Measurements from ENCODE around the gene GCC1.
"Not testable (repeated sequence)": the region's sequence is repeated elsewhere in the genome, so short reads cannot be mapped to it uniquely, and the experiment has no call there.

Gene GCC1

GRCh38 chr7:127550247-127550646 lies 35.1 kb downstream of the GCC1 start:
- no peak overlapping the region for H3K4me3 ChIP-seq (ENCODE audit: low read length)
- H3K36me3 ChIP-seq (ENCODE audit: insufficient read depth, low read length): no peaks in the 10 kb centered on the region
- H3K27me3 ChIP-seq (ENCODE audit: insufficient read depth, low read length): no peaks in the 10 kb centered on the region
- peaks cover 2% of the 10 kb centered on the region for H3K9me3 ChIP-seq (ENCODE audit: low read length)
- H2AFZ ChIP-seq (ENCODE audit: low read depth, low read length): no peak overlapping the region
- H3K4me1 ChIP-seq (ENCODE audit: insufficient read depth, low read length): no peaks in the 10 kb centered on the region

- peaks cover 2% of the 10 kb centered on the region for H3K9me3 ChIP-seq (ENCODE audit: low read length)
- H2AFZ ChIP-seq (ENCODE audit: low read depth, low read length): no peak overlapping the region
- H3K4me3 ChIP-seq (ENCODE audit: low read length): no peak overlapping the region
- H3K36me3 ChIP-seq (ENCODE audit: insufficient read depth, low read length): no peaks in the 10 kb centered on the region
- no peaks in the 10 kb centered on the region for H3K4me1 ChIP-seq (ENCODE audit: insufficient read depth, low read length)
- no peaks in the 10 kb centered on the region for H3K27me3 ChIP-seq (ENCODE audit: insufficient read depth, low read length)
These were observed 39.1 kb downstream of the GCC1 start for GRCh38 chr7:127546313-127546712.

GRCh38 chr7:127541548-127541947 lies 43.8 kb downstream of the GCC1 start:
- H3K4me1 ChIP-seq (ENCODE audit: insufficient read depth, low read length): peaks cover 7% of the 10 kb centered on the region
- H3K9me3 ChIP-seq (ENCODE audit: low read length): no peaks in the 10 kb centered on the region
- no peak overlapping the region for H3K4me3 ChIP-seq (ENCODE audit: low read length)
- peaks cover 14% of the 10 kb centered on the region for H3K27me3 ChIP-seq (ENCODE audit: insufficient read depth, low read length)
- H3K36me3 ChIP-seq (ENCODE audit: insufficient read depth, low read length): no peaks in the 10 kb centered on the region
- H2AFZ ChIP-seq (ENCODE audit: low read depth, low read length): no peak overlapping the region

- H3K9me3 ChIP-seq (ENCODE audit: low read length); H2AFZ ChIP-seq (ENCODE audit: low read depth, low read length); H3K36me3 ChIP-seq (ENCODE audit: insufficient read depth, low read length); H3K4me3 ChIP-seq (ENCODE audit: low read length): not testable (repeated sequence)
- Histone ChIP-seq H3K27me3 (ENCODE audit: insufficient read depth, low read length) (peaks cover 25% of the 10 kb centered on the region), H3K4me1 (ENCODE audit: insufficient read depth, low read length) (peaks cover 17% of the 10 kb centered on the region)
These were observed 44.9 kb downstream of the GCC1 start for GRCh38 chr7:127540461-127540860.

- Histone ChIP-seq H3K4me3 (ENCODE audit: low read length) (no peak overlapping the region), H2AFZ (ENCODE audit: low read depth, low read length) (no peak overlapping the region), H3K27me3 (ENCODE audit: insufficient read depth, low read length) (peaks cover 37% of the 10 kb centered on the region), H3K4me1 (ENCODE audit: insufficient read depth, low read length) (peaks cover 17% of the 10 kb centered on the region), H3K36me3 (ENCODE audit: insufficient read depth, low read length) (no peaks in the 10 kb centered on the region), H3K9me3 (ENCODE audit: low read length) (no peaks in the 10 kb centered on the region)
These were observed 46.3 kb downstream of the GCC1 start for GRCh38 chr7:127539116-127539515.

- peak overlapping the region; percentile 60 for H2AFZ ChIP-seq (ENCODE audit: low read depth, low read length)
- H3K36me3 ChIP-seq (ENCODE audit: insufficient read depth, low read length): no peaks in the 10 kb centered on the region
- peak overlapping the region; percentile 44 for H3K4me3 ChIP-seq (ENCODE audit: low read length)
- H3K27me3 ChIP-seq (ENCODE audit: insufficient read depth, low read length): peaks cover 46% of the 10 kb centered on the region
- H3K9me3 ChIP-seq (ENCODE audit: low read length): no peaks in the 10 kb centered on the region
- H3K4me1 ChIP-seq (ENCODE audit: insufficient read depth, low read length): peaks cover 17% of the 10 kb centered on the region
These were observed 48.7 kb downstream of the GCC1 start for GRCh38 chr7:127536741-127537140.

- H3K4me3 ChIP-seq (ENCODE audit: low read length): peak overlapping the region; percentile 44
- H3K9me3 ChIP-seq (ENCODE audit: low read length): no peaks in the 10 kb centered on the region
- peaks cover 17% of the 10 kb centered on the region for H3K4me1 ChIP-seq (ENCODE audit: insufficient read depth, low read length)
- H2AFZ ChIP-seq (ENCODE audit: low read depth, low read length): peak overlapping the region; percentile 60
- H3K36me3 ChIP-seq (ENCODE audit: insufficient read depth, low read length): no peaks in the 10 kb centered on the region
- H3K27me3 ChIP-seq (ENCODE audit: insufficient read depth, low read length): peaks cover 46% of the 10 kb centered on the region
These were observed 49.1 kb downstream of the GCC1 start for GRCh38 chr7:127536394-127536691.

GRCh38 chr7:127535546-127536393 lies 49.6 kb downstream of the GCC1 start:
- Histone ChIP-seq H3K4me3 (ENCODE audit: low read length) (no peak overlapping the region), H3K9me3 (ENCODE audit: low read length) (no peaks in the 10 kb centered on the region), H3K4me1 (ENCODE audit: insufficient read depth, low read length) (peaks cover 17% of the 10 kb centered on the region), H3K27me3 (ENCODE audit: insufficient read depth, low read length) (peaks cover 46% of the 10 kb centered on the region), H2AFZ (ENCODE audit: low read depth, low read length) (no peak overlapping the region), H3K36me3 (ENCODE audit: insufficient read depth, low read length) (no peaks in the 10 kb centered on the region)

GRCh38 chr7:127534636-127535035 lies 50.8 kb downstream of the GCC1 start:
- Histone ChIP-seq H3K36me3 (ENCODE audit: insufficient read depth, low read length) (no peaks in the 10 kb centered on the region), H2AFZ (ENCODE audit: low read depth, low read length) (no peak overlapping the region), H3K27me3 (ENCODE audit: insufficient read depth, low read length) (peaks cover 46% of the 10 kb centered on the region)

GRCh38 chr7:127532736-127533135 lies 52.7 kb downstream of the GCC1 start:
- H3K4me1 ChIP-seq (ENCODE audit: insufficient read depth, low read length): peaks cover 17% of the 10 kb centered on the region
- H3K36me3 ChIP-seq (ENCODE audit: insufficient read depth, low read length): no peaks in the 10 kb centered on the region
- H3K27me3 ChIP-seq (ENCODE audit: insufficient read depth, low read length): peaks cover 43% of the 10 kb centered on the region
- no peak overlapping the region for H3K4me3 ChIP-seq (ENCODE audit: low read length)
- H3K9me3 ChIP-seq (ENCODE audit: low read length): no peaks in the 10 kb centered on the region
- no peak overlapping the region for H2AFZ ChIP-seq (ENCODE audit: low read depth, low read length)

More at GRCh38 chr7:127534636-127535035, 50.8 kb downstream of the GCC1 start:
- no peak overlapping the region for H3K4me3 ChIP-seq (ENCODE audit: low read length)
- no peaks in the 10 kb centered on the region for H3K9me3 ChIP-seq (ENCODE audit: low read length)
- peaks cover 17% of the 10 kb centered on the region for H3K4me1 ChIP-seq (ENCODE audit: insufficient read depth, low read length)

- Histone ChIP-seq H3K4me1 (ENCODE audit: insufficient read depth, low read length) (peaks cover 15% of the 10 kb centered on the region), H3K4me3 (ENCODE audit: low read length) (no peak overlapping the region), H3K36me3 (ENCODE audit: insufficient read depth, low read length) (no peaks in the 10 kb centered on the region), H3K27me3 (ENCODE audit: insufficient read depth, low read length) (peaks cover 41% of the 10 kb centered on the region), H3K9me3 (ENCODE audit: low read length) (no peaks in the 10 kb centered on the region), H2AFZ (ENCODE audit: low read depth, low read length) (no peak overlapping the region)
These were observed 53.2 kb downstream of the GCC1 start for GRCh38 chr7:127532151-127532550.

All from neuron (in vitro differentiated cells).